MM.1S (cell line): ENCODE measurements around the gene ZMIZ1.

Experiments
- EZH2 ChIP-seq: fragments of 300-600 bp; sonication (generic); optimal IDR thresholded peaks from 2 replicates; pipeline ENCODE3; 2017; ENCODE audit warnings: low read depth, mild to moderate bottlenecking, antibody characterized with exemption, low read length, mixed read lengths
- EZH2phosphoT487 ChIP-seq: fragments of 300-600 bp; sonication (generic); IDR thresholded peaks from 2 replicates; pipeline ENCODE4 v1.6.1; 2018; ENCODE audit warnings: antibody characterized with exemption, low read length
- TF ChIP-seq, protein P1 (sequence below): fragments of 300-600 bp; sonication (generic); IDR thresholded peaks from 2 replicates; pipeline ENCODE4 v1.5.1; 2016; ENCODE audit warnings: antibody characterized with exemption, low read length, mixed read lengths

DNA sequence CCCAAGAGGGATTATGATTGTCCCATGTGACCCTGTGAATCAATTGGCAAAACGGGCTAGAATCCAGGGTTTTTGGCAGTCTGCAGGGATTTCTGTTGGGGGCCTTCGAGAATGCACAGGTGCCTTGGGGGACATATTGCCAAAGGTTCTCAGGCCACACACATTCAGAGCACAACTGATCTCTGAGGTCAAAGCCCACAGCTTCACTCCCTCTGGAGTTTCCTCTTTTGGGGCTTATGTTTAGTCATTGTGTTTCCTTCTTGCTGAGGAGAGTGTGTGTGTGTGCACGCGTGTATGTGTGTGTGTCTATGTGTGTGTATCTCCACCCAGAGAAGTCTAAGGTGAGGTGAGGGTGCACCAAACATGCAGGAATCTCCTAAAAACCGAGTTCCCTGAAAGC lies 287.3 kb downstream of the ZMIZ1 start:
- TF ChIP-seq, protein P1, sequence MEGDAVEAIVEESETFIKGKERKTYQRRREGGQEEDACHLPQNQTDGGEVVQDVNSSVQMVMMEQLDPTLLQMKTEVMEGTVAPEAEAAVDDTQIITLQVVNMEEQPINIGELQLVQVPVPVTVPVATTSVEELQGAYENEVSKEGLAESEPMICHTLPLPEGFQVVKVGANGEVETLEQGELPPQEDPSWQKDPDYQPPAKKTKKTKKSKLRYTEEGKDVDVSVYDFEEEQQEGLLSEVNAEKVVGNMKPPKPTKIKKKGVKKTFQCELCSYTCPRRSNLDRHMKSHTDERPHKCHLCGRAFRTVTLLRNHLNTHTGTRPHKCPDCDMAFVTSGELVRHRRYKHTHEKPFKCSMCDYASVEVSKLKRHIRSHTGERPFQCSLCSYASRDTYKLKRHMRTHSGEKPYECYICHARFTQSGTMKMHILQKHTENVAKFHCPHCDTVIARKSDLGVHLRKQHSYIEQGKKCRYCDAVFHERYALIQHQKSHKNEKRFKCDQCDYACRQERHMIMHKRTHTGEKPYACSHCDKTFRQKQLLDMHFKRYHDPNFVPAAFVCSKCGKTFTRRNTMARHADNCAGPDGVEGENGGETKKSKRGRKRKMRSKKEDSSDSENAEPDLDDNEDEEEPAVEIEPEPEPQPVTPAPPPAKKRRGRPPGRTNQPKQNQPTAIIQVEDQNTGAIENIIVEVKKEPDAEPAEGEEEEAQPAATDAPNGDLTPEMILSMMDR = no peak
- TF ChIP-seq EZH2 (no peak), EZH2phosphoT487 (no peak)
